NCI-H524 treated with DMSO at 0.1 percent for 48 hours (cell line): ENCODE measurements around the gene ANKRD39.
"Not testable (repeated sequence)": the region's sequence is repeated elsewhere in the genome, so short reads cannot be mapped to it uniquely, and the experiment has no call there.

Experiments
- DNase-seq: peaks from one replicate; lab custom pipeline; 2025; lab: John Stamatoyannopoulos, UW

The ANKRD39 gene

GRCh38 chr2:96870626-96871255 lies 12.9 kb upstream of the ANKRD39 start:
- DNase-seq, result no peak

DNA sequence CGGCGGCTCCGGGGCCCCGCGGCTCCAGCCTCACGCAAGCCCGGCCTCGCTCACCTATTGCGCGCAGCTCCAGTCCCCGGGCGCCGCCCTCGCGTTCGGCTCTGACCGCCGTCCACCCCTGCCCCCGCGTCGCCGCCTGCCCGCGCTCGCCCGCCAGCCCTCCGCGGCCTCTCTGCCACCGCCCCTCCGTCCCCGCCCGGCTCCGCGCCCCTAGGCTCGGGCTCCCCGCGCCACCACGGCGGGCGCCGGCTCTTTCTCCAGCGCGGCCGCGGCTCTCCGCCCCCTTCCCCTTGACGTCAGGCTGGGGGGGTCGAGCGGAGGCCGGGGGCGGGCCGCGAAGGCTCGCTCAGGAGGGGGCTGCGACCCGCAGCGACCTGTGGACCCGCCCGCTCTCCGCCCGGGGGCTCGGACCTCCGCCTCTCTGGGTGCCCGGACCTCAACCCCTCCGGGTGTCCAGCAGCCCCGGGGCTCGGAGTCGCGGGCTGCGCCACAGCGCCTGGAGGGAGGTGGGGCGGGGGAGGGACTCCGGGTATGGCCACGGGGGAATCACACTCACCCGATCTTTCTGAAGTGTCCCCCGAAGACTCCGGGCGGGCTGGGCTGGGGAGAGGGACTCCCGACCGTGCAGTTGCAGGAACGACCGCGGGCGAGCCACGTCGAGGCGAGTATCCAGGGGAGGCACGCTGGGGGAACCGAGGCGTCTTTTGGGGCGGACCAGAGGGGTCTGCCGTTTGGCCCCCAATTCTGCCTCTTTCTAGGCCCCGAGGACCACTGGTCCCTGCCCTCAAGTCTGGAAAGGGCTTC lies 12.2 kb upstream of the ANKRD39 start, which contains the start of gene SEMA4C:
Gene SEMA4C, minus strand, starts transcription at position 259 of the 804 bp plus-strand sequence. CDS start 2,194 bp downstream, outside the sequence.
- DNase-seq, result no peak

DNA sequence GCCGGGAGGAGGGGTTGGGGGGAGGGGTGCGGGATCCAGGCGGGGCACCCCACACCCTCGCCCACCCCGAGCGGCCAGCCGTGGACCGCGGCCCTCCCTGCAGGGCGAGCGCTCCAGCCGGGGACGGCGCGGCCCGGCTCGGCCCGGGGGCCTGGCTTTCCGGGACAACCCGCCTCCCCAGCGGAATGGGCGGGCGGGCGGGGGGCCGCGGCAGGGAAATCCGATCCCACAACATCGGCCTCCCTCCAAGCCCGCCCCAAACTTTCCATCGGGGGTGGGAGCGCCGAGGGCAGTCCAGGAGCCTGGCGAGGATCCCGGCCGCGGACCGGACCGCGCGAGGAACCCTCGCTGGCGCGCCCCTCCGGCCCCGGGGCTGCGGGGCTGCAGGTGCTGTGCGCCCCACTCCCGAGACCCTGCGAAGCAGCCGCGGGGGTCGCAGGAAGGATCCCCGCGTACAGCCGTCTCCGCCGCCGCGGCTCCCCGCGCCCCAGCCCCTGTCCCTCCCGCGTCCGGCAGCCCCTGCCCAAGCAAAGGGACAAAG lies 11.5 kb upstream of the ANKRD39 start:
- no peak for DNase-seq

DNA sequence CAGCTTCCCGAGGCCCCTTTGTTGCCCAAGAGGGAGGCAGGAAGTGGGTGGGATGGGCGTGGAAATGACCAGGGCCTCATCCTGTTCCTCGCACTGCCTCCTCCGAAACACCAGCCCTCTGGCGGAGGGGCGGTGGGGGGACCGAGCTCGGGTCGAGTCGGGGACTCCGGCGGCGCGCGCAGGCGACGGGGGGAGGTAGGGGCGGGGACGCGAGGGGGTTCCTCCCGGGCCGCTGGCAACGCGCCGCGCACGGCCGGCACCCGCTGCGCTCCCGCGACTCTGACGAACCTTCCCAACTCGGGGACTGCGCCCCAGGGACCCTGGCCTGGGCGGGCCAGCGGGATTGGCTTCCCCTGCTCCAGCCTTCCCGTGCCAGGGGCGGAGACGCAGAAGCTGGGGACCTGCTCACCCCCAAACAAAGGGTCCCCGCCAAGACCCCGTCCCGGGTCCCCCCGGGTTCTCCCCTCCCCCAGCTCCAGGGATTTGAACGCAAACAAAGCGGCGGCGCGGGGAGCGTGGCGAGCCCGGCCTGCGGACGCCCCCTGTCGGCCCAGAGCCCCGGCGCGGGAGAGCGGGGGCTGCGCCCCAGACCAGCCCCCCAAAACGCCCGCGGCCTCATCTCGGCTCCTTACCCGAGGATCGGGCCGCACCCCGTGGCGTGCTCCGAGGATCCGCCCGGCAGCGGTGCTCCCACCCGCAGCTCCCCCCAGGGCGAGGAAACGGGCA lies 10.9 kb upstream of the ANKRD39 start:
- no peak for DNase-seq

GRCh38 chr2:96867756-96868554 lies 10.1 kb upstream of the ANKRD39 start:
- no peak for DNase-seq

DNA sequence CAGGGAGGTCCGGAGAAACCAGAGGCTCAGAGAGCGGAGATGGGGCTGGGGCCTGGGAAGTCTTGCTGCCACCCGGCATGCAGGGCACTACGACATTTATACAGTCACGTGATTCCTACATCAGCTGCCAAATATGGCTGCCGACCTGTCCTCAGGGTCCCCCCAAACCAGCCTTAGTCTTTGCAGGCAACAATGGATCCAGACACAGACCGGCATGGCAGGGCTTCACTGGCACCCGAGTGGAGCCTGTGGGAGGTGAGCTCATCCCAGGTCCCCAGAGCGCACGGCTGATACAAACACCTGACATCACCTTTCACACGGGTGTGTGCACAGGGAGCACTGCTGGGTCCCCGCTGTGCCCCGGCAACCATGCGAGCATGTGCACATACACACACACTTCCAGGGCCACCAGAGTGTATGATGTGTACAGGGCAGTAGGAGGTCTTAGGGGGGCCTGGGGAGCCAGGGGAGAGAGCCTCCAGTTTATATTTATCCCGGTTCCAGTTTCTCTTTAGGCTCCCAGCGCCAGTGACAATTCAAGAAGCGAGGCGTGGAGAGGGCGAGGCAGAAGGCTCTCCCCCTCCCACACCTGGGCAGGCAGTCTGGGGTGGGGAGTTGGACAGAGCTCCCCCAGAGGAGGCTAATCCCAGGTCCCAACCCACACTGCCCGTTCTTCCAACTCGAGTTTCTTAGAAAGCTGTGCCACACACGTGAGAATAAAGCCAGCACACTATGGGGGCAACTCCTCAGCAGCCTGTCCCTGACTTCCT lies 9.4 kb upstream of the ANKRD39 start:
- DNase-seq, result no peak

DNA sequence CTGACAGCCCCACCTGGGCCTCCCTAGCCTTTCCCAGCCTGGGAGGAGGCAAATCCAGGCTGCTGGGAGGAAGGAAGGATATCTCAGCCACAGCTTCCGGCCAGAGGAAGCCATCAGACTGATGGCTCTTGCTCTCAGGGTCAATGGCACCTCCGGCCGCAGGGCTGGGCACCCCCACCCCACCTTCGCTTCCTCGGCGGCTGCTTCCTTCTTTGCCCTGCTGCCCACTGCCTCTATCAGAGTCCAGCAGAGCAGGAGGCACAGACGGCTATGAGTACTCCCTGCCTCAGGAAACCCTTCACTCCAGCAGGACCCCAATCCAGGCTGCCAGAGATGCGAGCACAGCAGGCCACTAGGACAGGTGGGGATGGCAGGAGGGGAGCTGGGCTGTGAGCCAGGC lies 8.8 kb upstream of the ANKRD39 start:
- no peak for DNase-seq

DNA sequence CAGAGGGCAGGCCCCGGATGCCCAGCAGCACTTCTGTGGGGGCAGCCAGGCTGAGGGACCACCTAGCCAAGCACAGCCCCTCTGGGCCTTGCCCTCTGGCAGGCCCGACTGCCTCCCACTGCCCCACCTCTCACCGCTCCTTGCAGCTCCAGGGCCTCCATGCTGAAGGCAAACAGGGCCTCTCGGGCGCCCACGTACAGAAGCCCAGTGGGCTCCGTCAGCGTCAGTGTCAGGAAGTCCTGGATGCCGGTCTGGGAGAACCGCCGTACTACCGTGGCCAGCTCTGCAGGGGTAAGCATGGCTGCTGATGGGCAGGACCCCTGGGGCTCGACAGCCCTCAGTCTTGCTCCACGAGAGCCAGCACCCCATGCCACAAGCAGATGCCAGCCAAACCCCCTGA lies 8.3 kb upstream of the ANKRD39 start:
- DNase-seq, result no peak

GRCh38 chr2:96865654-96866053 lies 7.8 kb upstream of the ANKRD39 start:
- no peak for DNase-seq

DNA sequence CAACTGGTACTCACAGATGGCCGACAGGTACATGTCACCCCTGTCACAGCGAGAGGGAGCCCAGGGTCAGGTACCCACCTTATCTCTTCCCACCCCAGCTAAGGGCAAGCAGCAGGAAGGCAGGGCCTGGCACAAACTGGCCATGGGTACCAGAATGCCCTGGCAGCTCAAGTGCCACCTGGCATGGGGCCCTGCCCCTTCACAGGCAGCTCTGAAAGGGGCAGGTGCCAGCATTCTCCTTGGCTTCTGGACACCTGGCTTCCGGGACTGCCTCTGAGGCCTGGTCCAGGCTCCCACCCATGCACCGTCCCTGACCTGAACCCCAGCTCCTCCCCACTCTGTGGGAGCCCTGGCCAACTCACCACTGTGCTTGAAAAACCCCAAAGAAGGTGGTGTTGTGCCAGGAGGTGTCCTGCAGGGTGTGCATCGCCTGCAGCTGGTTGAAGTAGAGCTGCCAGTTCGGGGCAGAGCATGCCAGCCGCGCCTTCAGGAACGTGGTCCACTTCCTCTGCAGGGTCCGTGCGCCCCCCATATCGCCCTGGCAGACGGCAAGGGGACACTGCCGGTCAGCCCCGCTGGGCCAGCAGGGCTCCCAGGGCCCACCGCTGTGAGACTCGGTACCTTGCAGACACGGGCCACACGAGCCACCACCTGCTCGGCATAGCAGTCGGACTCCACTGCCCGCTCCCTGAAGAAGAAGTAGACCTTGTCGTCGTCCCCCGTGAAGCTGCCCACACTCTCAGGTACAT lies 6.7 kb upstream of the ANKRD39 start:
- no peak for DNase-seq

DNA sequence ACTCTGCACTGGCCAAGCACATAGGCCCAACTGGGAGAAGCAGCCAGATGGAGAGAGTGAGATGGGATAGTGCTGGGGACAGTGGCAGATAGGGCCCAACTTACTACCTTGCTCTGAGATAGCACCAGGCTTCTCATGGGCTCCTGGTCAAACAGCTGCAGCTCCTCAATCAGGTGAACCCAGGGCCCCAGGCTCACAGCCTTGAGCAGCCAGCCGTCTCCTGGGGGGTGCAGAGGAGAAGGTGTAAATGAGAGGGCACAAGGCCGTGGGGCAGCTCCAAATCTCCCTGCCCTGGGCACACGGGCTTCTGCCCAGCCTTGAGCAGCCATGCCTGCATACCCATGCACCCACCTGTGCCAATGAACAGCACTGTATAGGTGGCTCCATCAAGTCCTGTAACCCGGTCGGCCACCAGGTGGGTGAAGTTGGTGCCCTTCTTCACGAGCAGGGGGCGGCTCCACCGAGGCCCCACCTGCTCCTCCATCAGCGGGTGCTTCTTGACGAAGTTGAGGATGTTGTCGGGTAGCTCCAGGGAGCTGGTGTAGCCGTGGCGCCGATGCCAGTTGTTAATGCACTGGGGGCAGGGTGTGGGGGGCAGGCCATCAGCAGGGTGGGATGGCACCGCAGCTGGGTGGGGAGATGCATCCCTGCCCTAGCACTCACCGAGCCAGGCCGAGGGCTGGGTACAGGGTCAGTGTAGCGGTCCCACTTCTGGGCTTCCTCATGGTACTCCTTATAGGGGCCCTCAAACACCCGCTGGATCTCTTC lies 5.9 kb upstream of the ANKRD39 start:
- no peak for DNase-seq

- not testable (repeated sequence) for DNase-seq
Observed at GRCh38 chr2:96863056-96863455, 5.2 kb upstream of the ANKRD39 start.

DNA sequence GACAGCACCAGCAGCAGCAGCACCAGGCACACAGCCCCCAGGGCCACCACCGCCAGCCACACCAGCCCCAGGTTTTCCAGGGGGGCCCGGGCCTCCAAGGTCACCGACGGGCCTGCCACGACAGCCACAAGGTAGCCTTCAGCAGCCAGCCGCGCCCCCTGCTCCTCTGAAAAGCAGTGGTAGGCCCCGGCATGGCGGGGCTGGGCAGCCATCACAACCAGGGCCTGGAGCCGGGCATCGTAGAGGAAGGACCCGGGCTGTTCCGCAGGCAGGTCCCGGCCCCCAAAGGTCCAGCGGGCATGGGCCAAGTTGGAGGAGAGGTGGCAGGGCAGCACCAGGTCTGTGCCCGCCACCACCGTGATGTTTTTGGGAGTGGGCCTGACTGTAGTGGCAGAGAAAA lies 3.3 kb upstream of the ANKRD39 start:
- no peak for DNase-seq

DNA sequence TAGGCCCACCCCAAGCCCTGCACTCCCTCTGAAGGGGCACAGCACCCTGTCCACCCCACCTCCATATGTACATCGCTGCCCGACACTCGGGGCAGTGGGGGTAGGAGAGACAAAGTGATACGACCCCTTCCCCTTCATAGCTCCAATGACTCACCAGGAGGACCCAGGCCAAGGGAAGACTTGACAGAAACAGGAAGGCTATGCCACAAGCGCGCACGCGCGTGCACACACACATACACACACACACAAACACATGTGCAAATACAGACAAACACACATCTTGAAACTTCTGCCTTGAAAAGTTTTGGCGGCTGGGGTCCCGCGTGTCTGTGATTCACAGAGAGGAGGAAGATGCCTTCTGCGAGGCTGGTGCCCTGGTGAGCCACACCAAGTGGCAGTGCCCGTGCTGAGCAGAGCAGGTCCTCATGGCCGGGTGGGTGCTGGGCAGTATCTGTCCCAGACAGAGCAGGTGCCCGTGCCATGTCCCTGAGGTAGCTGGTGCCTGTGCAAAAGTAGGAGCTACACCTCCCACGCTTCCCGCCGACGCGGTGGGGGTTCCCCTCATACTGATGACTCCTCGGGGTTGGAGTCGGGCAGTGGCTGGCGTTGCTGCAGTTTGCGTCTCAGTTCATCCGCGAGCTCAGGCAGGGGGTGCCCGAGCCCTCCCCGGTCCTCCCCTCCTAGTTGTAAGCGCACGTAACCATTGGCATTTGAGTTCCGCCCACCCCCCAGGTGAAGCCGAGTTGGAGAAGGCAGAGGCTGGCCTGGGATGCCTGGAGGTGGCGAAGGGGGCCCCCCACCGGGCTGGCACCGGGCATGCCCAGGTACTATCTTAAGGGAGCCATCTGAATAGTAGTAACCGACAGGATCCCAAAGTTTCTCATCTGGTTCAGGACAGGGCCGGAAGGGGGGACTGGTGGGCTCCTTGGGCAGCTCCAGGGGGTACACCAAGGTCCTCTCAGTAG lies 2.5 kb upstream of the ANKRD39 start:
- no peak for DNase-seq

DNA sequence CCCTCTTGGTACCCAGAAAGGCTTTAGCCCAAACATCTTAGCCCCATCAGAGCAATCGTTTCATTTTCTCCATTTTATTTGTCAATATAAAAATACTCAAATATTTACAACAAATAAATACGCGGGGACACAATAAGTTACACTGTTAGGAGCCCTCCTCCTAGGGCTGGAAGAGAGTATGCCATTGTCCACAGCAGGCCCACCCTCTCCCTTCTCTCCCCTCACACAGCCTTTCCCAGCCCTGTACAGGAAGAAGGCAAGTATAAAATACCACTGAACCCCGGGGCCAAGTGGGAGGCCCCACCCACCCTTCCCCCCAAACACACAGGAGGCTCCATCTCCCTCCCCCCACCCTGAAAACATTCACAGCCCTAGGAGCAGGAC lies 1.9 kb upstream of the ANKRD39 start:
- no peak for DNase-seq

DNA sequence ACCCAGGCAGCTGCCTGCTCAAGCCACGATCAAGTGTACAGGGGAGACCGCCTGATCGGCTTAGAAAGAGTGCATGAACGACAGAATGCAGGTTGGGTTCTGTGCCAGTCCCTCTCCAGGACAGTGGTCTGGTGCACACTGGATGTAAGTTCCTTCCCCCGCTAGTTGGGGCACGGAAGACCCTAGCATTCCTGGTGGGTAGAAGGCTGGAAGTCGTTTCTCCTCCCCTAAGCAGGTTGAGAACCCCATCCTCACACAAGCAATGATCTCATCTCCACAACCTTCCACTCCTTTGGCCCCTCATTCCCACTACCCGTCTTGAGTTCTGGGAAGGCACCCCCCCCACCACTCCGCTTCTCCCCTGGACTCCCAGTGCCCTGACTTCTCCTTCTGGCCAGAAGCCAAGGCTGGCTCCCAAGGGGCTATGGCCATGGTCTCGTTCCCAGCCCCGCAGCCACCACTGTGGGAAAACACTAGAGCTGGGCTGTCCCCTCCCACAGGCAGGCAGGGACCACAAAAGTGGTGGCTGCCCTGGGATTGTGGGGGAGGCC lies 1.4 kb upstream of the ANKRD39 start:
- no peak for DNase-seq

GRCh38 chr2:96856776-96857666 lies 795 bp downstream of the ANKRD39 start:
- DNase-seq, result no peak
